KOPT-K1 (cell line): ENCODE data around the gene CCDC112.

Experiments used
- H3K27ac ChIP-seq: fragments of 200-600 bp; sonication (generic); 2 replicates; pipeline ENCODE4 v1.5.1; 2016; ENCODE audit warnings: antibody characterized with exemption, mild to moderate bottlenecking, low read depth, low read length; ENCODE audit not compliant: poor library complexity, severe bottlenecking
- H3K36me3 ChIP-seq: fragments of 200-600 bp; sonication (generic); 2 replicates; pipeline ENCODE4 v1.5.1; 2017; ENCODE audit warnings: antibody characterized with exemption, mild to moderate bottlenecking, low read length, moderate library complexity; ENCODE audit not compliant: insufficient read depth
- H3K9me3 ChIP-seq: fragments of 200-600 bp; sonication (generic); 2 replicates; pipeline ENCODE4 v1.5.1; 2017; ENCODE audit warnings: antibody characterized with exemption, low read length, mild to moderate bottlenecking; ENCODE audit not compliant: insufficient read depth, poor library complexity, severe bottlenecking

The CCDC112 gene

GRCh38 chr5:115297031-115297430 is 577 bp upstream of the CCDC112 start:
- no peaks in the 10 kb centered on the region for H3K36me3 ChIP-seq
- H3K9me3 ChIP-seq: peaks cover 10% of the 10 kb centered on the region
- no peak overlapping the region for H3K27ac ChIP-seq

- Histone ChIP-seq H3K36me3 (no peaks in the 10 kb centered on the region), H3K9me3 (peaks cover 13% of the 10 kb centered on the region), H3K27ac (peak overlapping the region; percentile 63)
Measured at GRCh38 chr5:115295777-115296123, 704 bp downstream of the CCDC112 start.

- Histone ChIP-seq H3K27ac (no peak overlapping the region), H3K9me3 (peaks cover 13% of the 10 kb centered on the region), H3K36me3 (no peaks in the 10 kb centered on the region)
Measured at GRCh38 chr5:115291397-115291796, 5.1 kb downstream of the CCDC112 start.

- Histone ChIP-seq H3K9me3 (peaks cover 13% of the 10 kb centered on the region), H3K36me3 (no peaks in the 10 kb centered on the region), H3K27ac (no peak overlapping the region)
Measured at GRCh38 chr5:115289104-115289503, 7.3 kb downstream of the CCDC112 start.

GRCh38 chr5:115284021-115284420 is 12.4 kb downstream of the CCDC112 start:
- Histone ChIP-seq H3K9me3 (no peaks in the 10 kb centered on the region), H3K27ac (no peak overlapping the region)

GRCh38 chr5:115282131-115282530 is 14.3 kb downstream of the CCDC112 start:
- Histone ChIP-seq H3K36me3 (no peaks in the 10 kb centered on the region), H3K27ac (no peak overlapping the region)

More at GRCh38 chr5:115284021-115284420, 12.4 kb downstream of the CCDC112 start:
- no peaks in the 10 kb centered on the region for H3K36me3 ChIP-seq

GRCh38 chr5:115274584-115274983 is 21.9 kb downstream of the CCDC112 start:
- Histone ChIP-seq H3K9me3 (no peaks in the 10 kb centered on the region), H3K27ac (no peak overlapping the region), H3K36me3 (peaks cover 33% of the 10 kb centered on the region)

More at GRCh38 chr5:115282131-115282530, 14.3 kb downstream of the CCDC112 start:
- H3K9me3 ChIP-seq: no peaks in the 10 kb centered on the region

GRCh38 chr5:115272297-115272958 is 24.0 kb downstream of the CCDC112 start:
- H3K9me3 ChIP-seq: no peaks in the 10 kb centered on the region
- peaks cover 36% of the 10 kb centered on the region for H3K36me3 ChIP-seq
- H3K27ac ChIP-seq: no peak overlapping the region

- H3K9me3 ChIP-seq: no peaks in the 10 kb centered on the region
- no peak overlapping the region for H3K27ac ChIP-seq
- peaks cover 36% of the 10 kb centered on the region for H3K36me3 ChIP-seq
Measured at GRCh38 chr5:115271295-115272050, 25.0 kb downstream of the CCDC112 start.

- Histone ChIP-seq H3K27ac (no peak overlapping the region), H3K36me3 (peaks cover 9% of the 10 kb centered on the region; the same call in 1 of the 2 replicates), H3K9me3 (no peaks in the 10 kb centered on the region)
Measured at GRCh38 chr5:115267617-115268016, 28.8 kb downstream of the CCDC112 start.

- Histone ChIP-seq H3K9me3 (no peaks in the 10 kb centered on the region), H3K27ac (no peak overlapping the region), H3K36me3 (peaks cover 3% of the 10 kb centered on the region; the same call in 1 of the 2 replicates)
Measured at GRCh38 chr5:115265220-115265619, 31.2 kb downstream of the CCDC112 start.

- Histone ChIP-seq H3K27ac (no peak overlapping the region), H3K36me3 (peaks cover 3% of the 10 kb centered on the region; the same call in 1 of the 2 replicates)
Measured at GRCh38 chr5:115264786-115265185, 31.7 kb downstream of the CCDC112 start.

GRCh38 chr5:115263078-115263380 is 33.4 kb downstream of the CCDC112 start:
- Histone ChIP-seq H3K36me3 (peaks cover 3% of the 10 kb centered on the region; the same call in 1 of the 2 replicates), H3K9me3 (no peaks in the 10 kb centered on the region), H3K27ac (peak overlapping the region; percentile 82)

More at GRCh38 chr5:115264786-115265185, 31.7 kb downstream of the CCDC112 start:
- H3K9me3 ChIP-seq: no peaks in the 10 kb centered on the region

- H3K36me3 ChIP-seq: peaks cover under 1% of the 10 kb centered on the region; the same call in 1 of the 2 replicates
- peak within 1 kb of the TSS; percentile 82 for H3K27ac ChIP-seq
- H3K9me3 ChIP-seq: no peaks in the 10 kb centered on the region
Measured at GRCh38 chr5:115262321-115263077, 34.0 kb downstream of the CCDC112 start, which contains the start of gene PGGT1B. Gene PGGT1B, minus strand, starts transcription at chr5:115262877. Its CDS starts 26 bp downstream, at chr5:115262851.

- H3K9me3 ChIP-seq: no peaks in the 10 kb centered on the region
- peak overlapping the region; percentile 82 for H3K27ac ChIP-seq
- H3K36me3 ChIP-seq: peaks cover 2% of the 10 kb centered on the region; the same call in 1 of the 2 replicates
Measured at GRCh38 chr5:115262011-115262320, 34.5 kb downstream of the CCDC112 start.
